Activated CD8-positive, alpha-beta memory T cell treated with anti-CD3 and anti-CD28 coated beads for 1 hour (primary cell): ENCODE measurements around the gene CD300A.
"Not testable (repeated sequence)": the region's sequence is repeated elsewhere in the genome, so short reads cannot be mapped to it uniquely, and the experiment has no call there.

Experiments
- DNase-seq, 2 donors: peaks; one replicate each; pipeline ENCODE4 v3.0.0-alpha.2; 2020; ENCODE audit warnings: low read depth in 1 of 2; ENCODE audit errors: extremely low read depth in 1 of 2

The CD300A gene

GRCh38 chr17:74518413-74518981 lies 52.1 kb downstream of the CD300A start:
- not testable (repeated sequence) for DNase-seq

- no peak for DNase-seq
Measured at GRCh38 chr17:74520016-74520434, 53.6 kb downstream of the CD300A start.

DNA sequence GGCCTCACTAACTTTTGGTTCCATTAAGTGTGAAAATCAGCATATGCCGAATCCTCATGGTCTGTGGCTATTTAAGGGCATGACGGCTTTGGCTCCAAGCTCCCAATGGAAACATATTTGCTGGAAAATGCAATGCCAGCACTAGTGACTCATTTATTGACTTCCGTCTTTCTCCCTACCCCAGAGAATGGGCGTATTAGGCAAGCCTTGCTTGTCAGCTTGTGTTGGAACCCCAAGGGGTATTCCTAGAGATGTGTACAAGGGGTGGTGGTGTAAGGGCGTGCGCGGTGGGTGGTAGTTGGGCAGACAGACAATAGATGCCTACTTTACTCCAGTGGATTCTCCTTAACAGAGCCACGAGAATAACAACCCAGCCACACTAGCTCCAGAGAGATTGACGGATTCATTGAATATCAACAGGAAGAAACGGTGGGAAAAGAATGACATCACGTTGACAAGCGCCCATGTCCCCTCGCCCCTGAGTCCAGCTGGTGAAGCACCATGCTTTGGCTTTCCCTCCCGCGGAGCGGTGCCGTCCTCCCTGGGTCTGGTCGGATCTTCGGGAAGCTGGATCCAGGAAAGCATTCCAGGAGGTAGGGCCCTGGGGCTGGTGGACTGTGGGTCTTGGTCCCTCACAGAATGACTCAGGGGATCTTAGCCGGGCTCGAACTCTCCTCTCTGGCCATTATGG lies 54.5 kb downstream of the CD300A start:
- DNase-seq, result no peak

GRCh38 chr17:74521701-74522201 lies 55.3 kb downstream of the CD300A start:
- no peak for DNase-seq

- DNase-seq, result no peak
Measured at GRCh38 chr17:74522381-74523105, 56.1 kb downstream of the CD300A start.

GRCh38 chr17:74523308-74523707 lies 56.9 kb downstream of the CD300A start:
- no peak for DNase-seq

- no peak for DNase-seq
Measured at GRCh38 chr17:74524653-74525464, 58.4 kb downstream of the CD300A start.

GRCh38 chr17:74525465-74525725 lies 59.0 kb downstream of the CD300A start:
- no peak for DNase-seq

- no peak for DNase-seq
Measured at GRCh38 chr17:74525781-74526288, 59.4 kb downstream of the CD300A start.

DNA sequence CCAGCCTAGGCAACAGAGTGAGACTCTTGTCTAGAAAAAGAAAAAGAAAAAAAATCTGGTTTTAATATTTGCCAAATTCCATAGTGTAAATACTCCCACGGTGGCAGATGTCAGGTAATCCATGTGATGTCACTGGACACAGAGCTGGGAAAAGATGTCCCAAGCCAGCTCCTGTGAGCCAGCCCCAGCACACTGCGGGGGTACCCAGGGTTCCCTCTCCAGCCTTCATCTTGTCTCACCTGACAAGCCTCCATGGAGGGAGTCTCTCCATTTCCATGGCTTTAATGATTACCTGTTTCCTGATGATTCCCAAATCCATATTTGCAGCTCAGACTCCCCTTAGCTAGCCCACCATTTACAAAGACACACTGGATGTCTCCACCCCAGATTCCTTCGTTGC lies 60.2 kb downstream of the CD300A start:
- no peak for DNase-seq

- no peak for DNase-seq
Measured at GRCh38 chr17:74527081-74527480, 60.6 kb downstream of the CD300A start.

DNA sequence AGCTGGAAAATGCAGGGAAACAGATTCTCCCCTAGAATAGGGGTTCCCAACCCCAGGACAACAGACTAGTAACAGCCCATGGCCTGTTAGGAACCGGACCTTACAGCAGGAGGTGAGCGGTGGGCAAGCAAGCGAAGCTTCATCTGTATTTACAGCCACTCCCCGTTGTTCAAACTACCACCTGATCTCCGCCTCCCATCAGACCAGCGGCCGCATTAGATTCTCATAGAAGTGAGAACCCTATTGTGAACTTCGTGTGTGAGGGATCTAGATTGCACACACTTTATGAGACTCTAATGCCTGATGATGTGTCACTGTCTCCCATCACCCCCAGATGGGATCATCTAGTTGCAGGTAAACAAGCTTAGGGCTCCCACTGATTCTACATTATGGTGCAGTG lies 61.3 kb downstream of the CD300A start:
- DNase-seq, result no peak

- no peak for DNase-seq
Measured at GRCh38 chr17:74528491-74529199, 62.2 kb downstream of the CD300A start.

- DNase-seq, result no peak
Measured at GRCh38 chr17:74529243-74529642, 62.8 kb downstream of the CD300A start.

GRCh38 chr17:74530831-74531150 lies 64.4 kb downstream of the CD300A start:
- DNase-seq, result no peak

DNA sequence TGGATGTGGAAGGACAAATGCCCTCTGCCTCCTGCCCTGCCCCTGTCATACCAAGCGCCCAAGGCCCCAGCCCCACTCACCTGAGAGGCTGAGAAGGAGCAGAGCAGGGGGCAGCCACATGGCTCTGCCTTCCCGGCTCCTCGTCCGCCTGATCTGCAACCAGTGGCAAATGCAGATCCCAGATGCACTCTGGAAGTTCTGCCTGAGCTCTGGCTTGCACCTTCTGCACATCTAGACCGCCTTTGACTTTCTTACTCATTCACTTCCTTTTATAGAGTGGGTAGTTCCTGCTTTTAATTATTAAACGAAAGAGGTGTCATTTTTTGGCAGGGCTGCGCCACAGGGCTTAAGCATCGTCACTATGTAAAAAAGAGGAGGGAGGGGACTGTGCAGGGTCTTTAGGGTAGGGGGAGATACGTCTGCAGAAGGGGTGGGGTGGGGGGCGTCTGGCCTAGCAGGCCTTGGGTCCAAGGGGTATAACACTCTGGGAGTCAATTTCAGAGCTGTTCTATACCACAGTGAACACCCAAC lies 64.9 kb downstream of the CD300A start, which contains the start of gene CD300LB:
CD300LB (minus strand) TSS at position 245 of the 531 bp plus-strand sequence; CDS start at position 120, 125 bp downstream.
- DNase-seq, result no peak

DNA sequence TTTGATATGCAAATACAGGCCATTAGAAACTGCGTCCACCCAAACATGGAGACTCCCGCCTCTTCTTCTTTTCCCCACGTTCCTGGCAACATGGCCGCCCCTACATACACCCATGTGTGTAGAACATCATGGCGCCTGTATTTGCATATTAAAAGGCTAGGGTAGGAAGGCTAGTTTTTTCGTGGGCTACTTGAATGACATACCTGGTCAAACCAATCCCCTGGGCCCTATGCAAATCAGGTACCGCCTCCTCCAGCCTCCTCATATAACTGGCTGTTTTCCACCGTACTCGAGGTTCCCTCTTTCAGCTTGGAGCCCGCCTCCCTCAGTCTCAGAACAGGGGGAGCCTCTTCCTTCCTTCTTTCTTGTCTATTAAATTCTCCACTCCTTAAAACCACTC lies 65.7 kb downstream of the CD300A start:
- DNase-seq, result no peak
